ENCODE measurements around the gene MCU.
"Not testable (repeated sequence)": the region's sequence is repeated elsewhere in the genome, so short reads cannot be mapped to it uniquely, and the experiment has no call there.

Gene MCU, protein sequence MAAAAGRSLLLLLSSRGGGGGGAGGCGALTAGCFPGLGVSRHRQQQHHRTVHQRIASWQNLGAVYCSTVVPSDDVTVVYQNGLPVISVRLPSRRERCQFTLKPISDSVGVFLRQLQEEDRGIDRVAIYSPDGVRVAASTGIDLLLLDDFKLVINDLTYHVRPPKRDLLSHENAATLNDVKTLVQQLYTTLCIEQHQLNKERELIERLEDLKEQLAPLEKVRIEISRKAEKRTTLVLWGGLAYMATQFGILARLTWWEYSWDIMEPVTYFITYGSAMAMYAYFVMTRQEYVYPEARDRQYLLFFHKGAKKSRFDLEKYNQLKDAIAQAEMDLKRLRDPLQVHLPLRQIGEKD

DNA sequence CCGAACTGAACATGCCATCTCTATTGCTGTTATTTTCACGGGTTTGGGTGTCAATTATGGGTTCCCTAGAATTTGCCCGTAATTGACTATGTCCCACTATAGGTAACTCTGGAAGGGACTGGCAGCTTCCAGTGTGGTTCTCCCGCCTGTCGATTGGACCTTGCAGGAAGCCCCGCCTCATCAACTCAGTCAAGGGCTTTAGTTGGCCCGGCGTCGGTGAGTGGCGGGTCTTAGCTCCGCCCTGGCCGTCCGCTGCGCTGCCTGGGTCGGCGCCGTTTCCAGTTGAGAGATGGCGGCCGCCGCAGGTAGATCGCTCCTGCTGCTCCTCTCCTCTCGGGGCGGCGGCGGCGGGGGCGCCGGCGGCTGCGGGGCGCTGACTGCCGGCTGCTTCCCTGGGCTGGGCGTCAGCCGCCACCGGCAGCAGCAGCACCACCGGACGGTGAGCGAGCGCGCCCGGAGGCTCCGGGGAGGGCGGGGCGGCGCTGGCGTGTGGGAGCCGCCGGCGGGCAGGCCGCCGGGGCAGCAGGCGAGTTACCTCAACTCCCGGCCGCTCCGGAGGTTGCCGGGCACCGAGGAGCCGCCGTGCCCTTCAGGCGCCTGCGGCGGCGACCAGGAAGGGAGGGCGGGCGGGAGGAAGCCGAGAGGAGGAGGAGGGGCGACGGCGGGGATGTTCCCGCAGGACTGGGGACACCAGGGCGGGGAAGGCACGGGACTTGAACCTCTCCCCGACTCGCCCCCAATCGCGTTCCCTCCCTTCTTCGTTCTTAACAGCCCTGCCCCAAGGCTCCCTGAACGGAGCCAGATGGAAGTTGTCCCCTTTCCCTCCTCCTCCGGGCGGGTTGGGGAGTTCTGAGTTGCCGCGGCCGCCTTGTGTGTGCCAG, at the start of gene MCU:
TSS of gene MCU (plus strand) at position 281 of the 881 bp plus-strand sequence. CDS start at position 290, 9 bp downstream.
- peak; percentile 94 for DNase-seq

DNA sequence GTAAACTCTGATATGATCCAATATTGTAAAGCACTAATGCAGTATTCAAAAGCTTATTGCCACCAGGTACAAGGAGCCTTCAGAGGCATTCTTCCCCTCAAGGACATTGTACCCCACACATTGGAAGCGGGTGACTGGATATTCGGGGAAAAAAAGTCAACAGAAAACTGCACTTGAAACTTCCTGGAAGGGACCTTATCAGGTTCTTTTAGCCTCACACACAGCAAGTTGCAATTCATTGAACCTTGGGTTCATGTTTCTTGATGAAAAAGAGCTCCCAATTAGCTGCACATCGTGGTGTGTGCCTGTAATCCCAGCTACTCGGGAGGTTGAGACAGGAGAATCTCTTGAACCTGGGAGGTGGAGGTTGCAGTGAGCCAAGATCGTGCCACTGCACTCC, 49.6 kb upstream of the MCU start:
- DNase-seq = no peak

DNA sequence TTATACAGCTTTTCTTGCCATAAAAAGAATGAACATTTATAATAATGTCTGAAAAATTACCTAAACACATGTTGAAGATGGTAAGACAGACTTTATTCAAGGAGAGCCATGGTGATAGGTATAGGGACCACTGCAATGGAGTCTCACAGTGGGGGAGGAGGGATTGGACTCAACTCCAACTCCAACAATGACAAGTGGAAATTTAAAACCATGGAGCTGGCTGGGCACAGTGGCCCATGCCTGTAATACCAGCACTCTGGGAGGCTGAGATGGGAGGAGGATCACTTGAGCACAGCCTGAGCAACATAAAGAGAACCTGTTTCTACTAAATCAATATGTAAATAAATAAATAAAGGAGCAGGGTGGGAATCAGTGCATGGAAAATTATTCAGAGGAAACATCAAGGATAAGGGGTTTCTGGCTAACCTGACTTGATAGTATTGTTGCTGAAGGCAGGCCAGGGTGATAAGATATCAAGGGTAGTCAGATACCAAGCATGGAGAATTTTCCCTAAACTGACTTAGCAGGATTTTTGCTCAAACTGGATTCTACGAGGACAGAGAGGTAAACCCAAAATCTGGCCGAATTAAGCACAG, 46.6 kb upstream of the MCU start:
- no peak for DNase-seq

DNA sequence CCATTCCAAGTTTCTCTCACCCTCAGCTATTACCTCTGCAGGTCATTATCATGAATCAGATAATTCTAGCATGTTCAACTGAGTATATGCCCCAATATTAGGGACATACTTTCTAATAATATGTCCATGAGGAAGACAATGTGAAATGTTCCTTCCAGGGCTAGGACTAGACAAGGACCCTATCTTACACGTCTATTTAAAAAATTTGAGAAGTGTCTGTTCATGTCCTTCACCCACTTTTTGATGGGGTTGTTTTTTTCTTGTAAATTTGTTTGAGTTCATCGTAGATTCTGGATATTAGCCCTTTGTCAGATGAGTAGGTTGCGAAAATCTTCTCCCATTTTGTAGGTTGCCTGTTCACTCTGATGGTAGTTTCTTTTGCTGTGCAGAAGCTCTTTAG, 45.0 kb upstream of the MCU start:
- not testable (repeated sequence) for DNase-seq

DNA sequence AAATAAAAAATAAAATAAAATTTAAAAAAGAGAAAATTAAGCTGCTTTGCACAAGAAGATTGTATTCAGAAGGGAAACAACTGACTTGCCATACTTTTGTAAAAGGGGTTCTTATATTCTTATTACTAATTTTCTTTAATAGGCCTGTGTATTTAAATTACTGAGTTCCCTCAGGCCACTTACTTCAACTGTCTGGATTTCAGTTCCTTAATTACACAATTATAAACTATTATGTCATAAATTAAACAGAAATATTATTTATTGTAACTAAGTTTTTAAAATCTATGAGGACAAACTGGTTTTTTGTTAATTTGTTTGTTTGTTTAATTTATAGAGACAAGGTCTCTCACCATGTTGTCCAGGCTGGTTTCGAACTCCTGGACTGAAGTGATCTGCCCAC, 43.6 kb upstream of the MCU start:
- no peak for DNase-seq

DNA sequence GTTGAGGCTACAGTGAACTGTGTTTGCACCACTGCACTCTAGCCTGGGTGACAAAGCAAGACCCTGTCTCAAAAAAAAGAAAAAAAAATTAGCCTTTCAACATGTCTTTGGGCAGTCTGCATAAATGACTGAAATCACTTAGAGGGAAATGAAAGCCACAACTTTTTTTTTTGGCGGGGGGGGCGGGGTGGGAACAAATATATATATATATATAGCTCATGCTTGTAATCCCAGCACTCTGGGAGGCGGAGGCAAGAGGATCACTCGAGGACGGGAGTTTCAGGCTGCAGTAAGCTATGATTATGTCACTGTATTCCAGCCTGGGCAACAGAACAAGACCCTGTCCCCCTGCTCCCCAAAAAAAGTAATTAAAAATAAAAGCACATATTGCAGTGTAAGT, 42.7 kb upstream of the MCU start:
- no peak for DNase-seq

DNA sequence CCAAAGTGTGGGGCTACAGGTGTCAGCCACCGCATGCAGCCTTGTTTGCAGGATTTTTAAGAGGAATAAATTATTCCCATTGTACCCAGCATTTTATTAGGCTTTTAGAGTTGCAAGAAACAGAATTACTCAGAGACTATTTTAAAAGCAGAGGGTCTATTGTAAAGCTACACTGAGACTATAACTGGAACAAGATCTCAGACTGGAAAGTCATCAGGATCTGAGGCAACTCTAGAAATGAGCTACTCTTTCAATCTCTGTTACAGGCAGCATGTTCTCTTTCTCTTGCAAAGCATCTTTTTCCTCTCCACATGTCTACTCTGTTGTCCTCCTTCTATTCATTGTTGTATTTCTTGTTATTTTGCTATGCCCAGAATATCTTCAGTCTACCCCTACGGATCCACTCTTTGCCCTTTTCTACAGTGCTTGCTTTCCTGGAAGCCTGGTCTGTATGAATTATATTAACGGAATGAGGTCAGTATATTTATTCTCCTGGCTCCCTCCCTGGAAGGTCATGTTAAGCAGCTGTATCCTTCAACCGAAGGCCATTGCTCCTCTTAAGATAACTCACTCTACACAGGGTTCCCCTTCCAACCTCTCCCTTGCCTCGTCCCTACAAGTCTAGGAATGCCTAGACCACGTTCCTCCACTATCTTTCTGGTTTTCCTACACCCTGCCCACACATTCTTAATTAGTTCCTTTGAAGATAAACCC, 38.4 kb upstream of the MCU start:
- no peak for DNase-seq

DNA sequence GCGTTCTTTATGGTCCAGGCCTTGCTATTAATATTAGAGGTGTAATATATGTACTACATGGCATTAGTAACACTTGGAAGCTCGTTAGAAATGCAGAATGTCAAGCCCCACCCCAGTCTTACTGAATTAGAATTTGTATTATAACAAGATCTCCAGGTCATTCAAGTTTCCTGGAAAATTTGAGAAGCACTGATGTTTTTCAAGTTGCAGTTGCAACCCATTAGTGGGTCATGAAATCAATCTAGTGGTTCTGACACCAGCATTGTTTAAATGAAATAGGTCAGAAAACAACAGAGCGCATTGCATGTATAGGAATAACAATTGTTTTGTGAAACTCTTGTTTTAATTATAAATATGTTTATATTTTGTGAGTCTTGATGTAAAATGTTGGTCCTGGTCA, 37.2 kb upstream of the MCU start:
- DNase-seq = no peak

DNA sequence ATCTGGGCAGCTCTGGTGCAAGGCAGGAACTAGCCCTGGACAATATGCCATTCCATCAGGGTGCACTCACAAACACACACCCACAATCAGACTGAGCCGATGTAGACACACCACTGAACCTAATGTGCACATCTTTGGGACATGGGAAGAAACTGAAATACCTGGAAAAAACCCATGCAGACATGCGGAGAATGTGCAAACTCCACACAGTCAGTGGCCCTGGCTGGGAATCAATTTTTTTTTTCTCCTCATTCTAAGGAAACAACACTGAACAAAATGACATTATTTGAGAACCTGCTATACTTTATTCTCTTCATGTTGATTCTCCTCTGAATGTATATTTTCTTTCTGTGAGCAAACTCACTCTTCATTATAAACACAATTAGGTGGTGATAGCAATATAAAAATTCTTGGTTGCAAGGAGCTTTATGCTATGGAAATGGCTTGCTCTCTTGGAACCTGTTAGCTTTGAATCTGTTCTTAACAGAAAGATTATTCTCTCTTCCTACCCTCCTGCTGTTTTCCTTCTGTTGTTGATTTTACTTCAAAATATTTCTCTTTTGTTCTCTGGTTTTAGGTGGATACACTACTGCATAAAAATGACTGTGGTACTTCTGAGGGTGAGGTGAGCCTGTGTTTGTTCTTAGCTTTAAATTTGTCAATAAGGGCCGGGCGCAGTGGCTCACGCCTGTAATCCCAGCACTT, 33.1 kb upstream of the MCU start:
- no peak for DNase-seq

DNA sequence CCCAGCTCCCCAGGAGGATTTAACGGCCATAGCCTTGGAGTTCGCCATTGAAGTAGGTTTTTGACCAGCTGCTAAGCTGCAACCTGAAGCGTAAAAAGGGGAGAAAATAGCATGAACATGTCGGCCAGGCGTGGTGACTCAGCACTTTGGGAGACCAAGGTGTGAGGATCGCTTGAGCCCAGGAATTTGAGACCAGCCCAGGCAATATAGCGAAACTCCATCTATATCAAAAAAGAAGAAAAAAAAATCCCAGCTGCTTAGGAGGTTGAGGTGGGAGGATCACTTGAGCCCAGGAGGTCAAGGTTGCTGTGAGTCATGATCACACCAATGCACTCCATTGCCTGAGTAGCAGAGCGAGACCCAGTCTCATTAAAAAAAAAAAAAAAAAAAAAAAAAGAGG, 32.2 kb upstream of the MCU start:
- no peak for DNase-seq

DNA sequence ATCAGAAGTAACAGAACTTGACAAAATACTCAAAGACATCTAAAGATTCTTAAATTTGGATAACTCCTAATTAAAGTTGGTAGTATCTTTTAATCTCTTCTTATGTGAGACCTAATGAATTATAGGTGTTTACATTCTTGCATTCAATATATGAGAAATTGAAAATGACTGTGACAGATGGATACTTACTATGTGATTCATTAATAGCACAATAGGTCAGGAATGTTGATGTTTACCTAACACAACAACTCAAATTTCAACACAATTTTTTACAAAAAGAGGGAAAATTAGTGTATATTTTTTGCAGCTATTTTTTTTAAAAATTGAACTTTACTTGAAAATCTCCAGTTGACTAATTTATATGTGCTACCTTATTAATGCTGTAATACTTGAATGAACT, 31.7 kb upstream of the MCU start:
- DNase-seq = no peak

DNA sequence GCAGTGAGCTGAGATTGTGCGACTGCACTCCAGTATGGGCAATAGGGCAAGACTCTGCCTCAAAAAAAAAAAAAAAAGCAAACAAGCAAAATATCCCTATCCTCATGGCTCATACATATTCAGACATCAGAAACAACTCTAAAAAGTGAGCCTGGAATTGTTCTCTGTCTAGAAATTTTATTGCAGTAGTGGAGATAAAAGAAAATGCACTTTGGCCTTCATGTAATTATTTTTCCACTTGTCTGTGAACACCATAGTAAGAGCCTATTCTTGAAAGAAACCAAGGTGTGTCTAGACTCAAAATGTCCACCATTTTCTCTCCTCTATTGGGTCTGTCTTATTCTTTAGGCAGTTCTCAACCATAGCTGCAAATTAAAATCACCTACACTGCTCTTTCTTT, 30.5 kb upstream of the MCU start:
- no peak for DNase-seq

DNA sequence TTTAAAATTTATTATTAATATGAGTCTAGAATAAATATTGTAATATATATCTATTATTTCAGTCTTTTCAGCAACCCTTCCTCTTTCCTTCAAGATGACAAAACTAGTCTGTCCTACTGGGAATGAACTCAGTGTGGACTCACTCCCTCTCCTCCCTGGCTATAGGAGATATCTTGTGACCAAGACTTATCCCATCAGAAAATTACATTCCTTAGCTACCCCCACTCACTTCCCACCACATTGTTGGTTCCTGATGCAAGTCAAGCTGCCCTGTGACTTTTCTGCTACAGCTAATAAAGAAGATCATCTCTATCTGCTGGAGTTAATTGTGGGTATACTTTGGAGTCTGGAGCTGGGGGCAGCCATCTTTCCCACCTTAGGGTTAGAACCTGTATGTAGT, 28.0 kb upstream of the MCU start:
- DNase-seq = no peak

DNA sequence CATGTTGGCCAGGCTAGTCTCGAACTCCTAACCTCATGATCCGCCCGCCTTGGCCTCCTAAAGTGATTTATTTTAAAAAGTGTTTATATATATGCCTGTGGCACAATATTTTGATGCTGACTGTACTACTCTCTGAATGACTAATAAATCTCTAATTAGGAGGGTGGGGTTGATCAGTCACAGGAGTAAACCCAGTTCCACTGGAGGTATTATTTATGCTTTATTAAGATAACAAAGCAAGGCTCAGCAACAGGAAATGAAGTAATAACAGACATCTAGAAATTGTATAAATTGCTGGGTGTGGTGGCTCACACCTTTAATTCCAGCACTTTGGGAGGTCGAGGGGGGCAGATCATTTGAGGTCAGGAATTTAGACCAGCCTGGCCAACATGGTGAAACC, 26.0 kb upstream of the MCU start:
- DNase-seq = no peak

DNA sequence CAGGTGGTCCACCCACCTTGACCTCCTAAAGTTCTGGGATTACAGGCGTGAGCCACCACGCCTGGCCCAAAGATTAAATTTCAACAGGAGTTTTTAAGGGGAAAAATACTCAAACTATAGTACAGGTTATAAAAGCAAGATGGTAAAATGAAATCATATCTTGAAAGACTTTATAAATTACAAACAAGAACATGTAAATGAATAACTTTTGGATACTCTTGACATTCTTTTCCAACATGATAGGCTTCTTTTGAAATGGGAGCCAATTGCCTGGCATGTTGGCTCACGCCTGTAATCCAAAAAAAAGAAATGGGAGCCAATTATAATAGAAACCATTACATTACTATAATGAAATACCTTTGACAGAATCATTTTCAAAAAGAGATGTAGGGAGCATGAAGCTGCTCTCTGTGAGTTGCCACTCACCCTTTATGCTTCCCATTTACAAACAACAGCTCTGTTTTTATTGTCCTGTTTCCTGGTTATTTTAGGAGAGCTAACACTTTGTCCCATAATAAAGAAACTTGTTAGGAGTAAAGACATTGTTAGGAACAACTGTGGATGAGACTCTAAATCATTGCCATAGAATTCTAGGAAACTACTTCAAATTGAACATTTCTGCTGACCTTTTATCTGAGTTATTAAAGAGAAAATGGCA, 24.6 kb upstream of the MCU start:
- DNase-seq = no peak

DNA sequence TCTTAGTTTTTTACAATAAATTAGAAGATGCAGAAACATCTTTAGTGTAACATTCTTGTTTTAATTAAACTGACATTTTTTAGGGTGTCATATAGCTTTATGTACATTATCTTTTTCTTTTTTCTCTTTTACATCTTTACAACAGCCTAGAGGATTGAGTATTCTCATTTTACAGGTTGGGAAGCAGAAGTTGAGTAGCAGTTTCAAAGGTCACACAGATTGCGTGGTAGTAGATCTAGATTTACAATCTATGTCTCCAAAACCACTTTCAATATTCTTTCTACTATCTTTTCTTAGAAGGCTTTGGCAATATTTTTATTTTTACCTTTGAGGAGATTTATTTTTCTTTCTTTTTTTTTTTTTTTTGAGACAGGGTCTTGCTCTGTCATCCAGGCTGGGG, 18.7 kb upstream of the MCU start:
- DNase-seq = no peak

DNA sequence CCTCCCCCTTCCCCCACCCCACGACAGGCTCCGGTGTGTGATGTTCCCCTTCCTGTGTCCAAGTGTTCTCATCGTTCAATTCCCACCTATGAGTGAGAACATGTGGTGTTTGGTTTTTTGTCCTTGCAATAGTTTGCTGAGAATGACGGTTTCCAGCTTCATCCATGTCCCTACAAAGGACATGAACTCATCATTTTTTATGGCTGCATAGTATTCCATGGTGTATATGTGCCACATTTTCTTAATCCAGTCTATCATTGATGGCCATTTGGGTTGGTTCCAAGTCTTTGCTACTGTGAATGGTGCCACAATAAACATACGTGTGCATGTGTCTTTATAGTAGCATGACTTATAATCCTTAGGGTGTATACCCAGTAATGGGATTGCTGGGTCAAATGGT, 17.8 kb upstream of the MCU start:
- not testable (repeated sequence) for DNase-seq

DNA sequence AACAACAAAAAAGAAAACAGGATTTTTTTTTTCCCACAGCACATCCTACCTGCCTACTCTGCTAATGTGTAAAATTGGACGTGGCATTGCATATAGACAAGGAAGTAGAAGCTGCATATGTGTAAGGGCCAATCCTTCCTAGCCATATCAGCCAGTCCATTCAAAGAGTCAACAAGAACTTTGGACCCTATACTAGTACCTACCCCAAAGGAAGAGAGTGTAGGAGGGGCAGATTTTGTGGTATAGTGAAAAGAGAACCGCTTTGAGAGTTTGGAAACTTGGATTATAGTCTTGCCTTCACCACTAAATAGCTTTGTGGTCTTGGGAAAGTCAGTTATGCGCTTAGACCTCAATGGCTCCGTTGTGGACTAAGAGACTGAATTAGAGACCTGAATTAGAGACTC, 12.1 kb upstream of the MCU start:
- DNase-seq = no peak

DNA sequence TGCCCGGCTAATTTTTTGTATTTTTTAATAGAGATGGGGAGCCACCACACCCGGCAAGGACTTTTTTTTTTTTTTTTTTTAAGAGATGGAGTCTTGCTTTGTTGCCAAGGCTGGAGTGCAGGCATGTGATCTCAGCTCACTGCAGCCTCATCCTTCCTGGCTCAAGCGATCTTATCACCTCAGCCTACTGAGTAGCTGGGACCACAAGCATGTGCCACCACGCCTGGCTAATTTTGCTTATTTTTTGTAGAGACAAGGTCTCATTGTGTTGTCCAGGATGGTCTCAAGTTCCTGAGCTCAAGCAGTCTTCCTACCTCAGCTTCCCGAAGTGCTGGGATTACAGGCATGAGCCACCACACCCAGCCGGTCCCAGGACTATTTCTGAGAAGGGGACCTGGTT, 9.3 kb upstream of the MCU start:
- no peak for DNase-seq

DNA sequence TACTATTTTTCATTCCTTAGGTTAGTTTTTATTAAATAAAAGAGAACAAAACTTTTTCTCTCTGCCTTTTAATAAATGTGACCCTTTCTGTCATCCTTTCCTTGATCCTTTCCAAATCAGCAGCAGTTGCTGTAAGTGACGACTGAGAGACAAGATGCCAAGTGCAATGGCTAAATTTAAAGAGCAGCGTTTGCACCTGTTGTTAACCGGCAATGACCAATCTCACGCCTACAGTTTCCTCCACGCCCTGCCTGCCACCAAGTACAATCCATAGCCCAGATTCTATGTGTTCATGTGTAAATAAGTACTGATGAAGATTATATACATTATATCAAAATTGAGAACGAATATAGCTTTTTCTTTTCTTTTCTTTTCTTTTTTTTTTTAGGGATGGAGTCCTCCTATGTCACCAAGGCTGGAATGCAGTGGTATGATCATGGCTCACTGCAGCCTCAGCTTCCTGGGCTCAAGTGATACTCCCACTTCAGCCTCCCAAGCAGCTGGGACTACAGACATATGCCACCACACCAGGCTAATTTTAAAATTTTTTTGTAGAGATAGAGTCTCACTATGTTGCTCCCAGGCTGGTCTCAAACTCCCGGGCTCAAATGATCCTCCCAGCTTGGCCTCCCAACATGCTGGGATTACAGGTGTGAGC, 6.5 kb upstream of the MCU start:
- DNase-seq = no peak

DNA sequence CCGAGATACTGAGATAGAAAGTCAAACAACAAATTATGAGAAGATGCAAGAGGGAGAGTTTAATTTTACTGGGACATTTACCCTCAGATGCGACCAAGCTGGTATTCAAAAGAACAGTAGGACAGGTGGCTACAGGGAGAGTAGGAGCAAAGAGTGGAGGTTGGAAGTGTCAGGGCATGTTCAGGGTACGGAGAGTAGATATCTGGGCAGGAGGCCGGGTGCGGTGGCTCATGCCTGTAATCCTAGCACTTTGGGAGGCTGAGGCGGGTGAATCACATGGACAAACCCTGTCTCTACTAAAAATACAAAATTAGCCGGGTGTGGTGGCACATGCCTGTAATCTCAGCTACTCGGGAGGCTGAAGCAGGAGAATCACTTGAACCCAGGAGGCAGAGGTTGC, 5.5 kb upstream of the MCU start:
- DNase-seq = not testable (repeated sequence)

DNA sequence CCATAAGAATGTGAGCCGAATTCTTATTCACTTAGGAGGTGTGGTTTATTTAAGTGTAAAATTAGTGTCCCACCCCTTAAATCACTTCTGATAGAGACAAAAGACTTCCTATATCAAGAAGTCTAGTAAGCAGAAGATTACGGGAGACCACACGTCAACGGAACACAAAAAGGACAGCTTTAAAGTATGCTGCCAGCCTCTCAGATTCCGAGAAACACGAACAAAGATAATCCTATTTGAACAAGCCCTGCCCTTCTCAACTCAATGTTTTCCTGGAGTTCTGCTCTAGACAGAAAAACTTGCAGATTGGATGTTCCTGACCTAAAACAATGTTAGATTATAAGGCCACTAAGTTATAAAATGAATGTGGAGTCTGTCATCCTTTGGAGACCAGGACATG, 4.9 kb upstream of the MCU start:
- no peak for DNase-seq

Data from activated naive CD4-positive, alpha-beta T cell treated with Interleukin-2 at 50 U/mL for 16 hours (primary cell).